B cell (primary cell): Measurements from ENCODE around the gene KCNC2. TPM values are rescaled to one million over a fixed set of nuclear protein-coding genes. Genes with fewer than 3 reads are reported as not detected.

Experiments used
- ATAC-seq: fragments of 200-7000 bp; cut with Tn5 transposase; one replicate; pipeline ENCODE4 v1.10.0; 2021; ENCODE audit warnings: low read depth, mild to moderate bottlenecking, moderate number of reproducible peaks, moderate library complexity
- CTCF ChIA-PET: fragments of 350-600 bp; sonication (Branson Sonifier 250); formaldehyde crosslinking; loops from one replicate; lab custom pipeline; 2021; ENCODE audit warnings: antibody characterized with exemption, inconsistent platforms; lab: Charles Lee
- POLR2A ChIA-PET: fragments of 350-600 bp; sonication (Branson Sonifier 250); formaldehyde crosslinking; loops from one replicate; lab custom pipeline; 2021; ENCODE audit warnings: antibody characterized with exemption; lab: Charles Lee
- DNase-seq: peaks from one replicate; pipeline ENCODE4 v3.0.0; 2013
- H2AFZ ChIP-seq: 2 replicates; pipeline ENCODE4 v1.6.1; 2012; ENCODE audit warnings: mild to moderate bottlenecking, low read depth, low read length; ENCODE audit not compliant: insufficient read depth, poor library complexity, severe bottlenecking
- H3K27ac ChIP-seq, 2 donors: 1 replicate in 1 of 2; 2 replicates in 1 of 2; pipeline ENCODE4 v1.5.1; 2012 to 2013; ENCODE audit warnings: low read length in 2 of 2, mild to moderate bottlenecking in 2 of 2, moderate library complexity in 1 of 2
- H3K27me3 ChIP-seq, 4 experiments: fragments of 200-600 bp in 1 of 4; sonication (generic) in 1 of 4; replicated peaks in 1 of 4; 1 replicate in 2 of 4; 2 replicates in 2 of 4; pipeline versions ENCODE4 v1.6.1 to v1.7.0; 2013 to 2016; ENCODE audit warnings: low read length in 3 of 4, mild to moderate bottlenecking in 2 of 4, mixed read lengths in 1 of 4, moderate library complexity in 1 of 4; ENCODE audit not compliant: insufficient read depth in 4 of 4, control insufficient read depth in 3 of 4; ENCODE audit errors: control extremely low read depth in 1 of 4
- H3K36me3 ChIP-seq, 2 experiments: replicated peaks in 1 of 2; 1 replicate in 1 of 2; 2 replicates in 1 of 2; pipeline versions ENCODE4 v1.6.1 to v1.7.1; 2013; ENCODE audit warnings: low read length in 1 of 2; ENCODE audit not compliant: insufficient read depth in 2 of 2, control insufficient read depth in 1 of 2; ENCODE audit errors: control extremely low read depth in 1 of 2, extremely low read depth in 1 of 2
- H3K4me1 ChIP-seq, 2 donors: fragments of 200-600 bp in 1 of 2; sonication (generic) in 1 of 2; 1 replicate in 1 of 2; 2 replicates in 1 of 2; pipeline versions ENCODE4 v1.5.1 to v1.6.1; 2013 to 2017; ENCODE audit warnings: low read length in 2 of 2; ENCODE audit not compliant: control insufficient read depth in 2 of 2, insufficient read depth in 2 of 2
- H3K4me2 ChIP-seq: replicated peaks from 2 replicates; pipeline ENCODE3; 2012; ENCODE audit warnings: mild to moderate bottlenecking, low read depth, low read length; ENCODE audit not compliant: poor library complexity, severe bottlenecking
- H3K4me3 ChIP-seq, 5 experiments: fragments of 200-600 bp in 1 of 5; sonication (generic) in 1 of 5; 1 replicate in 3 of 5; 2 replicates in 2 of 5; pipeline versions ENCODE4 v1.5.1 to v1.7.0; 2011 to 2016; ENCODE audit warnings: low read length in 4 of 5, mild to moderate bottlenecking in 4 of 5, low read depth in 2 of 5, control low read depth in 1 of 5, moderate library complexity in 1 of 5; ENCODE audit not compliant: insufficient read depth in 1 of 5; ENCODE audit errors: control extremely low read depth in 1 of 5, extremely low read depth in 1 of 5
- H3K79me2 ChIP-seq: fragments of 200-600 bp; sonication (generic); one replicate; pipeline ENCODE4 v1.6.0; 2016; ENCODE audit warnings: low read length; ENCODE audit not compliant: control insufficient read depth, insufficient read depth
- H3K9ac ChIP-seq: fragments of 200-600 bp; sonication (generic); 2 replicates; pipeline ENCODE4 v1.6.1; 2017; ENCODE audit warnings: mild to moderate bottlenecking, low read length, moderate library complexity
- H3K9me3 ChIP-seq, 3 donors: one replicate each; pipeline versions ENCODE4 v1.6.1 to v1.7.1; 2013; ENCODE audit warnings: low read length in 2 of 3; ENCODE audit not compliant: control insufficient read depth in 2 of 3, insufficient read depth in 1 of 3; ENCODE audit errors: control extremely low read depth in 1 of 3
- H4K20me1 ChIP-seq: 2 replicates; pipeline ENCODE4 v1.6.0; 2012; ENCODE audit warnings: mild to moderate bottlenecking, low read length; ENCODE audit not compliant: insufficient read depth, control insufficient read depth, poor library complexity, severe bottlenecking
- H3K27ac Mint-ChIP-seq: one replicate; pipeline ENCODE4 v1.8.0; 2021; ENCODE audit warnings: mixed read lengths
- H3K27me3 Mint-ChIP-seq: one replicate; pipeline ENCODE4 v1.8.0; 2021; ENCODE audit warnings: mixed read lengths
- H3K4me1 Mint-ChIP-seq: one replicate; pipeline ENCODE4 v1.8.0; 2021; ENCODE audit warnings: mixed read lengths
- H3K4me3 Mint-ChIP-seq: one replicate; pipeline ENCODE4 v1.8.0; 2021; ENCODE audit warnings: mixed read lengths
- H3K9me3 Mint-ChIP-seq: one replicate; pipeline ENCODE4 v1.8.0; 2022; ENCODE audit warnings: mixed read lengths; ENCODE audit not compliant: insufficient read depth
- EZH2 ChIP-seq: IDR thresholded peaks from 2 replicates; pipeline ENCODE4 v1.6.1; 2012; ENCODE audit warnings: borderline replicate concordance, low read depth, mild to moderate bottlenecking, moderate library complexity, low read length; ENCODE audit not compliant: insufficient read depth, poor library complexity, severe bottlenecking
- WGBS: methylation state at CpG from one replicate; pipeline ENCODE4 v1.1.5; 2013; ENCODE audit warnings: missing lambda C conversion rate; ENCODE audit not compliant: insufficient coverage; 5-methylcytosine and 5-hydroxymethylcytosine counted together
- intact Hi-C: fragments of 100-400 bp; cut with micrococcal nuclease; formaldehyde crosslinking; loops from one replicate; pipeline ENCODE4 v1.10.0; 2022
- polyA plus RNA-seq: library from polyadenylated mRNA; depleted of rRNA; stranded (reverse); fragments of >200 nt; gene quantifications from 2 replicates; pipeline ENCODE4 v1.2.3, GENCODE V29; 2012
- total RNA-seq, 2 donors: library from RNA; stranded (reverse); fragments of 120-200 nt in 1 of 2; gene quantifications; 1 replicate in 1 of 2; 2 replicates in 1 of 2; pipeline versions ENCODE4 v1.2.3 to v1.2.4, GENCODE V29; 2013 to 2022
- TF ChIP-seq, protein P1 (sequence below): fragments of 200-600 bp; IDR thresholded peaks from one replicate; pipeline ENCODE4 v1.8.0; 2022; ENCODE audit warnings: antibody characterized with exemption, mild to moderate bottlenecking

KCNC2 gene
- total and polyA plus RNA-seq, 2 donors (not counting 1 experiment from before 2014, with no cell fraction given) = not detected

- no peaks in the 10 kb centered on the region for H3K9me3 ChIP-seq
- H3K27me3 ChIP-seq = no peaks in the 10 kb centered on the region
- no peak overlapping the region for H3K27ac ChIP-seq
- Mint-ChIP-seq H3K27me3 (no peaks in the 10 kb centered on the region), H3K4me1 (no peaks in the 10 kb centered on the region), H3K27ac (no peak overlapping the region), H3K9me3 (no peaks in the 10 kb centered on the region), H3K4me3 (no peak overlapping the region)
- intact Hi-C loops = no loop called here
- H3K9ac ChIP-seq = no peak overlapping the region
- no peak overlapping the region for H3K4me3 ChIP-seq
- H3K4me2 ChIP-seq = no peak overlapping the region
- CTCF ChIA-PET = no interaction called here
- ATAC-seq = no peak
- no peaks in the 10 kb centered on the region for H3K4me1 ChIP-seq
- no peaks in the 10 kb centered on the region for H3K36me3 ChIP-seq
- WGBS = no CpG with 5 or more reads among the region's 3 CpGs
- POLR2A ChIA-PET = no interaction called here
- DNase-seq = no peak
- H4K20me1 ChIP-seq = no peaks in the 10 kb centered on the region
- H3K79me2 ChIP-seq = no peaks in the 10 kb centered on the region
- no peak overlapping the region for H2AFZ ChIP-seq
- TF ChIP-seq EZH2 = no peak
- TF ChIP-seq, protein P1, sequence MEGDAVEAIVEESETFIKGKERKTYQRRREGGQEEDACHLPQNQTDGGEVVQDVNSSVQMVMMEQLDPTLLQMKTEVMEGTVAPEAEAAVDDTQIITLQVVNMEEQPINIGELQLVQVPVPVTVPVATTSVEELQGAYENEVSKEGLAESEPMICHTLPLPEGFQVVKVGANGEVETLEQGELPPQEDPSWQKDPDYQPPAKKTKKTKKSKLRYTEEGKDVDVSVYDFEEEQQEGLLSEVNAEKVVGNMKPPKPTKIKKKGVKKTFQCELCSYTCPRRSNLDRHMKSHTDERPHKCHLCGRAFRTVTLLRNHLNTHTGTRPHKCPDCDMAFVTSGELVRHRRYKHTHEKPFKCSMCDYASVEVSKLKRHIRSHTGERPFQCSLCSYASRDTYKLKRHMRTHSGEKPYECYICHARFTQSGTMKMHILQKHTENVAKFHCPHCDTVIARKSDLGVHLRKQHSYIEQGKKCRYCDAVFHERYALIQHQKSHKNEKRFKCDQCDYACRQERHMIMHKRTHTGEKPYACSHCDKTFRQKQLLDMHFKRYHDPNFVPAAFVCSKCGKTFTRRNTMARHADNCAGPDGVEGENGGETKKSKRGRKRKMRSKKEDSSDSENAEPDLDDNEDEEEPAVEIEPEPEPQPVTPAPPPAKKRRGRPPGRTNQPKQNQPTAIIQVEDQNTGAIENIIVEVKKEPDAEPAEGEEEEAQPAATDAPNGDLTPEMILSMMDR = no peak
Observed at GRCh38 chr12:75101781-75102180, 107.9 kb downstream of the KCNC2 start.

- no peak overlapping the region for H3K4me3 ChIP-seq
- Mint-ChIP-seq H3K9me3 (no peaks in the 10 kb centered on the region), H3K4me1 (no peaks in the 10 kb centered on the region), H3K4me3 (no peak overlapping the region), H3K27me3 (no peaks in the 10 kb centered on the region), H3K27ac (no peak overlapping the region)
- no peaks in the 10 kb centered on the region for H3K27me3 ChIP-seq
- H3K36me3 ChIP-seq = no peaks in the 10 kb centered on the region
- ChIA-PET POLR2A (no interaction called here), CTCF (no interaction called here)
- intact Hi-C loops = no loop called here
- H3K27ac ChIP-seq = no peak overlapping the region
- TF ChIP-seq EZH2 = no peak
- TF ChIP-seq, protein P1 = no peak
- no peak for ATAC-seq
- H3K4me1 ChIP-seq = no peaks in the 10 kb centered on the region
- H3K79me2 ChIP-seq = no peaks in the 10 kb centered on the region
- H3K9ac ChIP-seq = no peak overlapping the region
- H2AFZ ChIP-seq = no peak overlapping the region
- DNase-seq = no peak
- H3K9me3 ChIP-seq = no peaks in the 10 kb centered on the region
- no peaks in the 10 kb centered on the region for H4K20me1 ChIP-seq
- no peak overlapping the region for H3K4me2 ChIP-seq
Observed at GRCh38 chr12:75099210-75099609, 110.4 kb downstream of the KCNC2 start.
